Muscle layer of duodenum (tissue), 2 donors: ENCODE results near the gene DBF4B.
"Not testable (repeated sequence)": the region's sequence is repeated elsewhere in the genome, so short reads cannot be mapped to it uniquely, and the experiment has no call there.

ENCODE experiments used
- H3K27ac ChIP-seq: one replicate; pipeline ENCODE4 v1.7.0; 2013; ENCODE audit warnings: mild to moderate bottlenecking, low read length
- H3K27me3 ChIP-seq: one replicate; pipeline ENCODE4 v1.7.0; 2013; ENCODE audit warnings: low read depth, mild to moderate bottlenecking, control low read depth, low read length
- H3K36me3 ChIP-seq, 2 donors: one replicate each; pipeline ENCODE4 v1.7.0; 2013; ENCODE audit warnings: low read length in 2 of 2, control low read depth in 1 of 2, mild to moderate bottlenecking in 1 of 2; ENCODE audit not compliant: insufficient read depth in 2 of 2, control insufficient read depth in 1 of 2
- H3K4me1 ChIP-seq, 2 donors: one replicate each; pipeline ENCODE4 v1.7.0; 2013; ENCODE audit warnings: low read length in 2 of 2, mild to moderate bottlenecking in 2 of 2, control low read depth in 1 of 2, moderate library complexity in 1 of 2; ENCODE audit not compliant: insufficient read depth in 2 of 2, control insufficient read depth in 1 of 2
- H3K4me3 ChIP-seq, 2 donors: one replicate each; pipeline ENCODE4 v1.7.0; 2013; ENCODE audit warnings: low read length in 2 of 2, low read depth in 1 of 2, mild to moderate bottlenecking in 1 of 2
- H3K9me3 ChIP-seq, 2 donors: one replicate each; pipeline ENCODE4 v1.7.0; 2013; ENCODE audit warnings: low read length in 2 of 2, control low read depth in 1 of 2, mild to moderate bottlenecking in 1 of 2; ENCODE audit not compliant: control insufficient read depth in 1 of 2
- donor health status: healthy.

The DBF4B gene, protein sequence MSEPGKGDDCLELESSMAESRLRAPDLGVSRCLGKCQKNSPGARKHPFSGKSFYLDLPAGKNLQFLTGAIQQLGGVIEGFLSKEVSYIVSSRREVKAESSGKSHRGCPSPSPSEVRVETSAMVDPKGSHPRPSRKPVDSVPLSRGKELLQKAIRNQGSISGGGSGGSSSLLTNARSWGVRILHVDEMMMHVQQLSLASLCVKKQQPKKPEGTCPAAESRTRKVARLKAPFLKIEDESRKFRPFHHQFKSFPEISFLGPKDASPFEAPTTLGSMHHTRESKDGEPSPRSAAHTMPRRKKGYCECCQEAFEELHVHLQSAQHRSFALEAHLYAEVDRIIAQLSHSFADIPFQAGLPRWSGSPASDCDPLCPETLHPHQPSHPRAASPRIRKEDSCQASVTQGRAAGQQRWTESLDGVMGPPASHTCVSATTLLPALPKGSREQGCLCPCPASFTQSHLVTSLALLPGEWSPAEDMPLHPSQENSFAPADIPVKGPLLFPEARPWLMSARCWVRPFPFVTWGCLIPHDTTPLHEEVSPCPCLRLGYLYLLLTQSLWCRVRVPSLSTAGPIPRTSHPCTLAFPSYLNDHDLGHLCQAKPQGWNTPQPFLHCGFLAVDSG

GRCh38 chr17:44708401-44709263 is at the start of gene DBF4B:
Gene DBF4B (plus strand): TSS chr17:44708665. CDS start chr17:44708821, 156 bp downstream.
- peak within 1 kb of the TSS; percentile 81 for H3K27ac ChIP-seq
- peak within 1 kb of the TSS; percentile 99 to 100 for H3K4me3 ChIP-seq
- H3K36me3 ChIP-seq = no peaks in the 10 kb centered on the region
- no peaks in the 10 kb centered on the region for H3K9me3 ChIP-seq
- H3K4me1 ChIP-seq = peaks cover 0 to 17% of the 10 kb centered on the region in 2 donors
- H3K27me3 ChIP-seq = no peaks in the 10 kb centered on the region

DNA sequence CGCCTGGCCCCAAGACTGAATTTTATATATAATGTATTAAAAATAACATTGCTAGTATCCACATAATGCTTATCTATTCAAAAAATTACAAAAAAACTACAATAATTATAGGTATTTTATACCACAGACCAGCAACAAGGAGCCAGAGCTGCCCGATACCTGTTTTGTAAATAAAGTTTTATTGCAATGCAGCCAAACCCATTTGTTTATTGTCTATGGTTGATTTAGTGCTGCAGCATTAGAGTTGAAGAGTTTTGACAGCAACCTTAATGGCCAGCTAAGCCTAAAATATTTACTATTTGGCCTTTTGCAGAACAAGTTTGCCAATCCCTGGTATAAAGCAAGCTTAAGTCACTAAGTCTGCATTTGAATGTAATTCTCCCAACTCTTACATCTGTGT is 46.6 kb upstream of the DBF4B start:
- Histone ChIP-seq H3K27ac (no peak overlapping the region), H3K27me3 (peaks cover 4% of the 10 kb centered on the region), H3K9me3 (no peaks in the 10 kb centered on the region), H3K36me3 (no peaks in the 10 kb centered on the region), H3K4me1 (no peaks in the 10 kb centered on the region), H3K4me3 (no peak overlapping the region)

DNA sequence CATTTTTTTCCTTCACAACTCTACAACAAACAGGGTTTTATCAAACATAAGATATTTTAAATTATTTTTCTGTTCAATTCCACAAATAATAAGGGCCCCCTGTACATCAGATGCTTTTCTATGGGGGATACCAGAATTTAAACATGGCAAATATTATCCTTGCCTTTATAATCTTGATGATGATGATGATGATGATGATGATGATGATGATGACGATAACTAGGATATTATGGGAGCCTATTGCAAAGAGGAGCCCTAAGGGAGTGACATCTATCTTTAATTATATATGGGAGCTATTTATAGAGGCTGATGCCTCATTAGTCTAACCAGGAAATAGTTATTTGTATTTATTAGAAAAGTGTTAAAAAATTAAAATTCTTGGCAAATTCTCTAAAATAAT is 45.4 kb upstream of the DBF4B start:
- no peak overlapping the region for H3K27ac ChIP-seq
- no peaks in the 10 kb centered on the region for H3K4me1 ChIP-seq
- H3K27me3 ChIP-seq = no peaks in the 10 kb centered on the region
- H3K9me3 ChIP-seq = no peaks in the 10 kb centered on the region
- no peaks in the 10 kb centered on the region for H3K36me3 ChIP-seq
- H3K4me3 ChIP-seq = no peak overlapping the region

- no peaks in the 10 kb centered on the region for H3K36me3 ChIP-seq
- no peaks in the 10 kb centered on the region for H3K27me3 ChIP-seq
Observed at GRCh38 chr17:44664867-44665266, 43.6 kb upstream of the DBF4B start.

GRCh38 chr17:44666006-44666405 is 42.5 kb upstream of the DBF4B start:
- Histone ChIP-seq H3K36me3 (no peaks in the 10 kb centered on the region), H3K27me3 (no peaks in the 10 kb centered on the region), H3K9me3 (no peaks in the 10 kb centered on the region), H3K4me3 (no peak overlapping the region), H3K27ac (no peak overlapping the region), H3K4me1 (no peaks in the 10 kb centered on the region)

More at GRCh38 chr17:44664867-44665266, 43.6 kb upstream of the DBF4B start:
- H3K4me3 ChIP-seq = no peak overlapping the region
- no peaks in the 10 kb centered on the region for H3K9me3 ChIP-seq
- no peak overlapping the region for H3K27ac ChIP-seq
- no peaks in the 10 kb centered on the region for H3K4me1 ChIP-seq

DNA sequence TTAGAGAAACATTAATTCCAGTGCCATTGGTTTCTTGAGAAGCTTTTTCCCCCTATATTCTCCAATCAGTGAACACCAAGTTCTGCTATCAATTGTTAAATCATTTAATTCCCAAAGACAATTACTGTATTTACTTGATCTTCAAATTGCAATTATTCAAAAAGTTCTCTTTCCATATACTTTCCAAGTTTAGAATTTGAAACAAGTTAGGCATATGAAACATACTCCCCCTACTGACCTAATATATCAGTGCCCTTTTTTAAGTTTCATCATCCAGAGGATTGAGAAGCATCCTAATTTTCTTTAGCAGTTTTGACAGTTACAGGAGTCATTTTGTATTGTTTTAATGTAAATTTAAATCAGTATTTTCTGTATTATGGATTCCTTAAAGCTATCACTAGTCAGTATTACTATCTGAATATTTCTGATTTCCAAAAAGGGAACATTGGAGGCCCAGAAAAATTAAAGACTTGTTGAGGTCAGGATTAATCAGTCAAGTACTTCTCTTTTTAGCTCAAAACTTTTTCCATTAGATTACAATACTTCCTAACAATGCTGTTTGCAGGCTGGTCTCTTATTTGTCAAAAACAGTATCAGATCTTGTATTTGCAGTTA is 35.9 kb upstream of the DBF4B start:
- no peaks in the 10 kb centered on the region for H3K27me3 ChIP-seq
- peaks cover 0 to 7% of the 10 kb centered on the region in 2 donors for H3K36me3 ChIP-seq
- H3K27ac ChIP-seq = no peak overlapping the region
- no peak overlapping the region for H3K4me3 ChIP-seq
- no peaks in the 10 kb centered on the region for H3K4me1 ChIP-seq
- H3K9me3 ChIP-seq = no peaks in the 10 kb centered on the region

DNA sequence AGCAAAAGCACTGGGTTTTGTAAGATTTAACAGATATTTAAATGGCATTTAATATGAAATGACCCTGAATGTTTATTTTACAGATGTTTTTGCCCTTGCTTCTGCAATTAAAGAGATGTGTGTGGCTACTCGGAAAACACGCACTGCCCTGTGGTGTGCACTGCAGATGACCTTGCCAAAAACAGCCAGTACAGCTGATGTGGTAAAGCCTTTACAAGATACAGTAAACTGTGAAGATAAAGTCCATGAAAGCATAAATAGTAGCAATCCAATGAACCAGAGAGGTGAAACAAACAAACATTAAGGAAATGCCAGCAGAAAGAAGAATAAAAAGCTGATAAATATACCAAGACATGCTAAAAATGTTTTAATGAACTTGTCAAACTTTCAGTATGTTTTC is 34.6 kb upstream of the DBF4B start:
- Histone ChIP-seq H3K9me3 (no peaks in the 10 kb centered on the region), H3K27me3 (no peaks in the 10 kb centered on the region), H3K4me1 (no peaks in the 10 kb centered on the region), H3K4me3 (no peak overlapping the region), H3K36me3 (peaks cover 4 to 16% of the 10 kb centered on the region in 2 donors), H3K27ac (no peak overlapping the region)

DNA sequence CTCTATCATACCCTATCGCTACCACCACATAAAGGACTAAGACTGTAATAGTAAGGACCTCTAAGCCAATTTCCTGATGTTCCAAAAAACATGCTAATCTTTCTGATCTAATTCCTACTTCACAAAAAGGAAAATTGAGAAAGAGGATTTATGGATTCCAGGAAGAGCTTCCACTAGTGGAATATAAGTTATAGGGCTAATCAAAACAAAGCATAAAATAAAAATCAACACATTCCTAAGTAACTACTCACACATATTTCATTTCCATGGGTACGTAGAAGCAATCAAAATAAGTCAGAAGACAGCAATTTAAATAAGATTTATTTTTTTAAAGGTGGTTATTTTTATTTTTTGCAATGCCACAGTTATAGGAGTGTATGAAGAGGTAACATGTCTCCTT is 31.3 kb upstream of the DBF4B start:
- Histone ChIP-seq H3K9me3 (no peaks in the 10 kb centered on the region), H3K27me3 (no peaks in the 10 kb centered on the region), H3K4me1 (no peaks in the 10 kb centered on the region), H3K36me3 (peaks cover 19 to 49% of the 10 kb centered on the region in 2 donors), H3K27ac (no peak overlapping the region), H3K4me3 (no peak overlapping the region)

DNA sequence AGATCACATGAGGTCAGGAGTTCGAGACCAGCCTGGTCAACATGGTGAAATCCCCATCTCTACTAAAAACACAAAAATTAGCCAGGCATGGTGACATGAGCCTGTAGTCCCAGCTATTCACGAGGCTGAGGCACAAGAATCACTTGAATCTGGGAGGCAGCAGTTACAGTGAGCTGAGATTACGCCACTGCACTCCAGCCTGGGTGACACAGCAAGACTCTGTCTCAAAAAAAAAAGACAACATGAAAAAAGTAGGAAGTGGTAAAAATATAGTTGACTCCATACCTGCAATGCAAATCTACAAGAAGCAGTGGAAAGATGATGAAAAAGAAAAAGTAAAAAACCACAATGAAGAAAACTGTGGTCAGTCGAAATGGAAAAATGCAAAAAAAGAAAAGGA is 25.2 kb upstream of the DBF4B start:
- H3K27me3 ChIP-seq, H3K9me3 ChIP-seq, H3K27ac ChIP-seq, H3K4me3 ChIP-seq, H3K4me1 ChIP-seq: not testable (repeated sequence)
- peaks cover 26 to 54% of the 10 kb centered on the region in 2 donors for H3K36me3 ChIP-seq

GRCh38 chr17:44687756-44688155 is 20.7 kb upstream of the DBF4B start:
- Histone ChIP-seq H3K4me3 (no peak overlapping the region), H3K27ac (no peak overlapping the region), H3K4me1 (peaks cover 8 to 24% of the 10 kb centered on the region in 2 donors)

GRCh38 chr17:44688200-44688599 is 20.3 kb upstream of the DBF4B start:
- Histone ChIP-seq H3K36me3 (peaks cover 6% of the 10 kb centered on the region in 2 donors), H3K4me3 (peak overlapping the region; percentile 88 to 97), H3K9me3 (no peaks in the 10 kb centered on the region), H3K27me3 (no peaks in the 10 kb centered on the region), H3K27ac (no peak overlapping the region), H3K4me1 (peaks cover 8 to 24% of the 10 kb centered on the region in 2 donors)

More at GRCh38 chr17:44687756-44688155, 20.7 kb upstream of the DBF4B start:
- Histone ChIP-seq H3K9me3 (no peaks in the 10 kb centered on the region), H3K36me3 (peaks cover 6 to 11% of the 10 kb centered on the region in 2 donors), H3K27me3 (no peaks in the 10 kb centered on the region)
